ENCODE results near the gene OAS1.

GRCh38 chr12:112877006-112877405 lies 29.8 kb upstream of the OAS1 start:
- TF ChIP-seq CTCF (IDR thresholded peaks at IDR 0.05; ENCODE audit: extremely low read depth in 1 of 2, insufficient read depth in 1 of 2, low read depth in 1 of 2, low read length in 2 of 2) (no peak), MYC (IDR thresholded peaks at IDR 0.05; ENCODE audit: low read depth, low read length) (no peak), EZH2 (IDR thresholded peaks at IDR 0.05; ENCODE audit: borderline replicate concordance, low read depth, low read length, severe bottlenecking) (no peak), POLR2AphosphoS5 (IDR thresholded peaks at IDR 0.05; ENCODE audit: insufficient read depth, low read depth, low read length) (no peak), MAX (IDR thresholded peaks at IDR 0.05; ENCODE audit: insufficient read depth, insufficient read length) (no peak), JUN (IDR thresholded peaks at IDR 0.05; ENCODE audit: borderline replicate concordance, insufficient read depth, insufficient read length, low read depth) (no peak), POLR2A (IDR thresholded peaks at IDR 0.05; ENCODE audit: low read depth, low read length) (no peak)

Data from endothelial cell of umbilical vein (primary cell).